HepG2 (cell line): ENCODE results near the gene S100A16. TPM values are rescaled to one million over a fixed set of nuclear protein-coding genes. Genes with fewer than 3 reads are reported as not detected.
A peak's percentile ranks its signal among the peaks of the same experiment; 100 is the strongest.

ENCODE experiments used
- ATAC-seq: fragments of 200-7000 bp; cut with Tn5 transposase; 3 replicates; pipeline ENCODE4 v1.9.1; 2020; ENCODE audit warnings: mild to moderate bottlenecking, moderate library complexity
- BruUV-seq: library from RNA; stranded (reverse); fragments of 400-500 nt; replicated peaks from 2 replicates; lab custom pipeline; 2021; lab: Mats Ljungman, UMichigan
- CTCF ChIA-PET: fragments of 300-600 bp; formaldehyde crosslinking; extraction: SDS; loops from one replicate; lab custom pipeline; 2021; ENCODE audit warnings: low total read pairs, inconsistent platforms, low intra/inter-chr PET ratio; lab: Yijun Ruan, JAX
- POLR2A ChIA-PET: fragments of 350-600 bp; sonication (Branson Sonifier 250); formaldehyde crosslinking; loops from one replicate; lab custom pipeline; 2020; ENCODE audit warnings: antibody characterized with exemption, inconsistent platforms; lab: Yijun Ruan, JAX
- DNase-seq: peaks from one replicate; pipeline ENCODE4 v3.0.0-alpha.2; 2015; ENCODE audit warnings: low spot score
- FAIRE-seq: peaks from 3 replicates; lab custom pipeline; 2011; peaks lifted over from hg19 to GRCh38; lab: Jason Lieb, UNC
- H2AFZ ChIP-seq: one replicate; pipeline ENCODE4 v1.6.1; 2011; ENCODE audit warnings: low read length, inconsistent platforms
- H3K27ac ChIP-seq: fragments of 300-600 bp; 3 replicates; pipeline ENCODE4 v1.8.0; 2011; ENCODE audit warnings: mixed run types, mild to moderate bottlenecking, mixed read lengths, low read length, inconsistent platforms; ENCODE audit not compliant: insufficient read depth; ENCODE audit errors: extremely low read length
- H3K27me3 ChIP-seq, 2 experiments: fragments of 200-600 bp in 1 of 2; 2 replicates in 1 of 2; 3 replicates in 1 of 2; pipeline versions ENCODE4 v1.6.0 to v1.8.0; 2011; ENCODE audit warnings: low read length in 2 of 2, mild to moderate bottlenecking in 2 of 2, moderate library complexity in 2 of 2, inconsistent platforms in 1 of 2; ENCODE audit not compliant: insufficient read depth in 2 of 2, control insufficient read depth in 1 of 2
- H3K36me3 ChIP-seq, 2 experiments: fragments of 200-600 bp in 1 of 2; replicated peaks in 1 of 2; 2 replicates in 1 of 2; 3 replicates in 1 of 2; pipeline versions ENCODE4 v1.5.1 to v1.8.0; 2011; ENCODE audit warnings: low read length in 2 of 2, inconsistent platforms in 1 of 2; ENCODE audit not compliant: insufficient read depth in 2 of 2, control insufficient read depth in 1 of 2
- H3K4me1 ChIP-seq: 2 replicates; pipeline ENCODE4 v1.5.1; 2012; ENCODE audit warnings: low read length, inconsistent platforms; ENCODE audit not compliant: insufficient read depth
- H3K4me2 ChIP-seq: 2 replicates; pipeline ENCODE4 v1.6.0; 2011; ENCODE audit warnings: low read depth, low read length, inconsistent platforms
- H3K4me3 ChIP-seq, 3 experiments: fragments of 200-600 bp in 1 of 3; sonication (generic), shearing (Covaris generic) in 1 of 3; replicated peaks in 1 of 3; 2 replicates each; pipeline ENCODE4 v1.5.1; 2011 to 2016; ENCODE audit warnings: low read length in 3 of 3, inconsistent platforms in 2 of 3, low read depth in 2 of 3, mild to moderate bottlenecking in 2 of 3, control low read depth in 1 of 3, mixed read lengths in 1 of 3; ENCODE audit not compliant: insufficient read depth in 1 of 3
- H3K79me2 ChIP-seq: one replicate; pipeline ENCODE4 v1.6.1; 2011; ENCODE audit warnings: low read length, inconsistent platforms; ENCODE audit not compliant: insufficient read depth
- H3K9ac ChIP-seq: 2 replicates; pipeline ENCODE4 v1.6.0; 2011; ENCODE audit warnings: mild to moderate bottlenecking, low read depth, low read length, inconsistent platforms; ENCODE audit not compliant: insufficient read depth
- H3K9me3 ChIP-seq: 2 replicates; pipeline ENCODE4 v1.5.1; 2012; ENCODE audit warnings: mild to moderate bottlenecking, low read length
- H4K20me1 ChIP-seq: 2 replicates; pipeline ENCODE4 v1.6.0; 2011; ENCODE audit warnings: inconsistent platforms, mild to moderate bottlenecking, low read length, moderate library complexity; ENCODE audit not compliant: insufficient read depth
- ARNTL ChIP-seq: sonication (generic); formaldehyde crosslinking; IDR thresholded peaks from 2 replicates; pipeline ENCODE4 v1.4.0; 2020; ENCODE audit warnings: mild to moderate bottlenecking, missing genetic modification reagents
- DRAP1 ChIP-seq: IDR thresholded peaks from 2 replicates; pipeline ENCODE4 v1.6.1; 2016; ENCODE audit warnings: missing genetic modification reagents, missing compliant biosample characterization
- EED ChIP-seq: sonication (generic); formaldehyde crosslinking; IDR thresholded peaks from 2 replicates; pipeline ENCODE4 v1.5.0; 2020; ENCODE audit warnings: mild to moderate bottlenecking, missing genetic modification reagents
- HDAC1 ChIP-seq: sonication (generic); formaldehyde crosslinking; IDR thresholded peaks from 2 replicates; pipeline ENCODE4 v1.5.1; 2020; ENCODE audit warnings: mild to moderate bottlenecking, missing genetic modification reagents
- HNRNPL ChIP-seq: fragments of 200-400 bp; formaldehyde crosslinking; IDR thresholded peaks from 2 replicates; pipeline ENCODE4 v1.6.1; 2017; ENCODE audit warnings: mild to moderate bottlenecking, low read depth, low read length
- NR2C2 ChIP-seq: sonication (generic); formaldehyde crosslinking; IDR thresholded peaks from 2 replicates; pipeline ENCODE4 v1.4.0; 2020; ENCODE audit warnings: missing genetic modification reagents, mild to moderate bottlenecking, moderate library complexity, borderline replicate concordance
- PHF21A ChIP-seq: sonication (generic); formaldehyde crosslinking; IDR thresholded peaks from 2 replicates; pipeline ENCODE4 v1.5.0; 2020; ENCODE audit warnings: mild to moderate bottlenecking, missing genetic modification reagents
- REL ChIP-seq: sonication (generic); formaldehyde crosslinking; conservative IDR thresholded peaks from 2 replicates; pipeline ENCODE4 v1.8.0; 2022; ENCODE audit warnings: mild to moderate bottlenecking, missing genetic modification reagents, moderate library complexity
- SIN3A ChIP-seq: IDR thresholded peaks from 2 replicates; pipeline ENCODE4 v1.6.1; 2011; ENCODE audit warnings: low read depth, mild to moderate bottlenecking, control low read depth, low read length, borderline replicate concordance
- SP1 ChIP-seq, 2 experiments: fragments of 450-650 bp in 1 of 2; sonication (generic) in 1 of 2; formaldehyde crosslinking in 1 of 2; IDR thresholded peaks; 2 replicates each; pipeline versions ENCODE4 v1.4.0 to v1.6.1; 2016 to 2020; ENCODE audit warnings: missing genetic modification reagents in 1 of 2
- SP140L ChIP-seq: sonication (generic); formaldehyde crosslinking; IDR thresholded peaks from 2 replicates; pipeline ENCODE4 v1.4.0; 2020; ENCODE audit warnings: missing genetic modification reagents, borderline replicate concordance
- TEAD3 ChIP-seq: optimal IDR thresholded peaks from 2 replicates; pipeline ENCODE3; 2016; ENCODE audit warnings: borderline replicate concordance
- ZFP91 ChIP-seq: sonication (generic); formaldehyde crosslinking; IDR thresholded peaks from 2 replicates; pipeline ENCODE4 v1.9.0; 2022; ENCODE audit warnings: missing genetic modification reagents, mild to moderate bottlenecking, borderline replicate concordance
- ZNF382 ChIP-seq: sonication (generic); formaldehyde crosslinking; IDR thresholded peaks from 2 replicates; pipeline ENCODE4 v1.5.0; 2020; ENCODE audit warnings: missing genetic modification reagents, mild to moderate bottlenecking, borderline replicate concordance
- ZNF891 ChIP-seq: sonication (generic); formaldehyde crosslinking; IDR thresholded peaks from 2 replicates; pipeline ENCODE4 v1.5.0; 2020; ENCODE audit warnings: mild to moderate bottlenecking, missing genetic modification reagents
- WGBS: methylation state at CpG from one replicate; pipeline ENCODE4 v1.1.6; 2017; ENCODE audit warnings: low lambda C conversion rate; 5-methylcytosine and 5-hydroxymethylcytosine counted together
- in situ Hi-C: cut with HindIII; loops from 2 replicates; pipeline ENCODE4 v1.10.0; 2017; ENCODE audit warnings: low pct_unique_long_range_greater_than_20kb; ENCODE audit not compliant: extremely low pct_ligation_motif_present
- intact Hi-C: fragments of 100-400 bp; cut with micrococcal nuclease; formaldehyde crosslinking; loops from one replicate; pipeline ENCODE4 v1.10.0; 2022; ENCODE audit not compliant: unreplicated experiment
- polyA plus RNA-seq, 8 experiments: library from polyadenylated mRNA; depleted of rRNA in 3 of 8; stranded (reverse) in 7 of 8; unstranded in 1 of 8; fragments of >200 nt; fragmentation: Illumina TruSeq in 4 of 8; extraction: Trizol in 4 of 8; gene quantifications; 2 replicates each; pipeline versions ENCODE4 v1.2.1 to v1.2.3, GENCODE V29; 2011 to 2016; ENCODE audit warnings: low read depth in 4 of 8, missing spikeins in 1 of 8, mixed read lengths in 1 of 8; ENCODE audit not compliant: insufficient read depth in 1 of 8
- total RNA-seq, 5 experiments: library from RNA; depleted of rRNA; stranded (reverse); fragments of >200 nt; fragmentation: Illumina TruSeq; extraction: Trizol; gene quantifications; 2 replicates each; pipeline ENCODE4 v1.2.3, GENCODE V29; 2016; ENCODE audit warnings: low read depth in 1 of 5
- TF ChIP-seq, protein P1 (sequence below): sonication (generic); formaldehyde crosslinking; IDR thresholded peaks from 2 replicates; pipeline ENCODE4 v1.5.0; 2020; ENCODE audit warnings: mild to moderate bottlenecking, missing genetic modification reagents
- TF ChIP-seq, protein P2 (sequence below): sonication (generic); formaldehyde crosslinking; IDR thresholded peaks from 2 replicates; pipeline ENCODE4 v1.5.0; 2020; ENCODE audit warnings: missing genetic modification reagents, mild to moderate bottlenecking, borderline replicate concordance

S100A16 gene
- total and polyA plus RNA-seq, 2 of the 13 experiments (the other 11 are each of a cell fraction or from before 2014, with no cell fraction given) = 46.0 to 195 TPM

DNA sequence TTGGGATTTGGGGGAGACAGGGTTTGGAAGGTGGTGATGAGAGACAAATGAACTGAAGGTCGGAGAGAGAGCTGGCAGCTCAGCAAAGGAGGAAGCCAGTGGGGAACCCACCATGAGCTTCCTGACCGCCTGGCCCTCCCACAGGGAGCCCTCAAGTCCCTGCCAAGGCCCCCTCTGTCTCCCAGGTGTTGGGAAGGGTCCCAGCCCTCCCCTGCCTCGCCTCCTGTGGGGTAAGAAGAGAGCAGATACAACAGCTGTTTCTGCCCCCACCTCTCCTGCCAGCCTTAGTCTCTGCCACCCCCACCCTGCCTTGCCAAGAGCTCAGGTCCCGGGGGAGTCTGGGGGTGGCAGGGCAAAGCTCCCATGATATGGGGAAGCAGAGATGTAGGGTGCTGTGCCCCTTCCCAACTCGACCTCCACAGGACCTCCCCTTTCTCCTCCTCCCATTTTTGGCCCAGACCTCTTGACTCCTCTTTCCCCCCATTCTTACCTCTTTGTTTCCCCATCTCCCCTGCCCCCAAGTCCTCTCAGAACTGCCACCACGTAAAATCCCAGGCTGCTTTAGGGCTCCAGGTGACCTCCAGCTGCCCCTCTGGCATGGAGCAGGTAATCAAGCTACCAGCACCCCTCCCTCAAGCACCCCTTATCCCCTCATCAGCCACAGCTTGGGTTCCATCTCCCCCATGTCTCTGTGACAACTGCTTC lies 15.9 kb upstream of the S100A16 start:
- peaks cover 71% of the 10 kb centered on the region for H3K4me1 ChIP-seq
- ChIA-PET POLR2A (interaction anchor here (0.7 to 15.2 kb wide), 13 partner anchors 9 to 147 kb away, joined by 3 to 390 read pairs (median 6); partner anchors contain the start of genes INTS3, S100A14, S100A16 and SLC27A3), CTCF (interaction anchor here (2.0 kb wide), 2 partner anchors 56 to 118 kb away, joined by 7 to 18 read pairs; no protein-coding TSS in a partner anchor)
- H2AFZ ChIP-seq = no peak overlapping the region
- peak overlapping the region; percentile 78 for H3K9ac ChIP-seq
- in situ Hi-C loops (loop anchor here (5.0 kb wide), 2 partner anchors 56 to 121 kb away; no protein-coding TSS in a partner anchor), intact Hi-C loops (loop anchor here (5.0 kb wide), 1 partner anchor 116 kb away; no protein-coding TSS in a partner anchor)
- DNase-seq (no peak), ATAC-seq (peak; percentile 3), FAIRE-seq (no peak)
- H3K4me2 ChIP-seq = peak overlapping the region; percentile 91
- H3K27ac ChIP-seq = peak overlapping the region; percentile 87
- H4K20me1 ChIP-seq = no peaks in the 10 kb centered on the region
- 0% methylated on average over 5 of the region's 6 CpGs for WGBS
- H3K36me3 ChIP-seq = peaks cover 0 to 2% of the 10 kb centered on the region in 2 experiments; a peak in 2 of 5 replicates
- H3K79me2 ChIP-seq = peaks cover 34% of the 10 kb centered on the region
- no peaks in the 10 kb centered on the region for H3K9me3 ChIP-seq
- no peaks in the 10 kb centered on the region for H3K27me3 ChIP-seq
- H3K4me3 ChIP-seq = peak overlapping the region; percentile 55 to 84 (median 72)
- BruUV-seq = TSS peak; percentile 54
- TF ChIP-seq ZNF382 = no peak
- no peak for TF ChIP-seq NR2C2 (CRISPR knock-in tag)
- TF ChIP-seq HDAC1 (CRISPR knock-in tag) = 0 out of 2 replicates have a peak, but pooled peaks have one; percentile 8
- TF ChIP-seq, protein P1, sequence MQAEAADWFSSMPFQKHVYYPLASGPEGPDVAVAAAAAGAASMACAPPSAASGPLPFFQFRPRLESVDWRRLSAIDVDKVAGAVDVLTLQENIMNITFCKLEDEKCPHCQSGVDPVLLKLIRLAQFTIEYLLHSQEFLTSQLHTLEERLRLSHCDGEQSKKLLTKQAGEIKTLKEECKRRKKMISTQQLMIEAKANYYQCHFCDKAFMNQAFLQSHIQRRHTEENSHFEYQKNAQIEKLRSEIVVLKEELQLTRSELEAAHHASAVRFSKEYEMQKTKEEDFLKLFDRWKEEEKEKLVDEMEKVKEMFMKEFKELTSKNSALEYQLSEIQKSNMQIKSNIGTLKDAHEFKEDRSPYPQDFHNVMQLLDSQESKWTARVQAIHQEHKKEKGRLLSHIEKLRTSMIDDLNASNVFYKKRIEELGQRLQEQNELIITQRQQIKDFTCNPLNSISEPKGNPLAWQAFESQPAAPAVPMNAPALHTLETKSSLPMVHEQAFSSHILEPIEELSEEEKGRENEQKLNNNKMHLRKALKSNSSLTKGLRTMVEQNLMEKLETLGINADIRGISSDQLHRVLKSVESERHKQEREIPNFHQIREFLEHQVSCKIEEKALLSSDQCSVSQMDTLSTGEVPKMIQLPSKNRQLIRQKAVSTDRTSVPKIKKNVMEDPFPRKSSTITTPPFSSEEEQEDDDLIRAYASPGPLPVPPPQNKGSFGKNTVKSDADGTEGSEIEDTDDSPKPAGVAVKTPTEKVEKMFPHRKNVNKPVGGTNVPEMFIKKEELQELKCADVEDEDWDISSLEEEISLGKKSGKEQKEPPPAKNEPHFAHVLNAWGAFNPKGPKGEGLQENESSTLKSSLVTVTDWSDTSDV (CRISPR knock-in tag) = 0 out of 2 replicates have a peak, but pooled peaks have one; percentile 67
- TF ChIP-seq SP1 (IDR thresholded peaks at IDR 0.05) = no peak
- TF ChIP-seq SP1 (CRISPR knock-in tag; IDR thresholded peaks at IDR 0.05) = no peak
- no peak for TF ChIP-seq EED (CRISPR knock-in tag)
- TF ChIP-seq PHF21A (CRISPR knock-in tag) = 0 out of 2 replicates have a peak, but pooled peaks have one; percentile 33
- TF ChIP-seq ARNTL = no peak
- TF ChIP-seq HNRNPL = 0 out of 2 replicates have a peak, but pooled peaks have one; percentile 46
- 0 out of 2 replicates have a peak, but pooled peaks have one; percentile 37 for TF ChIP-seq ZNF891 (CRISPR knock-in tag)
- no peak for TF ChIP-seq DRAP1 (CRISPR knock-in tag)
- TF ChIP-seq, protein P2, sequence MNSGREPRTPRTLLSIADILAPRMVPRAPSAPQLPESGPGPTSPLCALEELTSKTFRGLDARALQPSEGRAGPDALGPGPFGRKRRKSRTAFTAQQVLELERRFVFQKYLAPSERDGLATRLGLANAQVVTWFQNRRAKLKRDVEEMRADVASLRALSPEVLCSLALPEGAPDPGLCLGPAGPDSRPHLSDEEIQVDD (CRISPR knock-in tag) = no peak
- TF ChIP-seq SIN3A = no peak
- 0 out of 2 replicates have a peak, but pooled peaks have one; percentile 18 for TF ChIP-seq ZFP91 (CRISPR knock-in tag)
- TF ChIP-seq TEAD3 = no peak
- TF ChIP-seq REL (CRISPR knock-in tag) = 0 out of 2 replicates have a peak, but pooled peaks have one; percentile 69
- no peak for TF ChIP-seq SP140L (CRISPR knock-in tag)
